H9 (cell line): Measurements from ENCODE around the gene RASGRF2. TPM values are rescaled to one million over a fixed set of nuclear protein-coding genes. Genes with fewer than 3 reads are reported as not detected.

ENCODE experiments used
- DNase-seq: peaks from one replicate; pipeline ENCODE4 v3.0.0-alpha.2; 2017
- H2AFZ ChIP-seq: one replicate; pipeline ENCODE4 v1.6.1; 2013; ENCODE audit warnings: mild to moderate bottlenecking, low read length, control low read depth, moderate library complexity
- H2AK5ac ChIP-seq: 2 replicates; pipeline ENCODE4 v1.6.1; 2013; ENCODE audit warnings: low read length, control low read depth, mixed read lengths; ENCODE audit not compliant: insufficient read length
- H2BK120ac ChIP-seq: one replicate; pipeline ENCODE4 v1.6.1; 2013; ENCODE audit warnings: low read depth, mild to moderate bottlenecking, low read length, control low read depth, inconsistent platforms; ENCODE audit not compliant: poor library complexity, severe bottlenecking
- H2BK12ac ChIP-seq: 2 replicates; pipeline ENCODE4 v1.6.1; 2013; ENCODE audit warnings: low read length, control low read depth, mixed read lengths, low read depth; ENCODE audit not compliant: insufficient read length
- H2BK15ac ChIP-seq: 2 replicates; pipeline ENCODE4 v1.6.1; 2013; ENCODE audit warnings: low read depth, low read length, control low read depth
- H2BK20ac ChIP-seq: one replicate; pipeline ENCODE4 v1.6.1; 2013; ENCODE audit warnings: low read depth, mild to moderate bottlenecking, low read length, control low read depth, inconsistent platforms; ENCODE audit not compliant: poor library complexity, severe bottlenecking
- H2BK5ac ChIP-seq: 2 replicates; pipeline ENCODE4 v1.6.1; 2013; ENCODE audit warnings: low read length, control low read depth, mixed read lengths; ENCODE audit not compliant: insufficient read length
- H3K14ac ChIP-seq: 2 replicates; pipeline ENCODE4 v1.6.1; 2013; ENCODE audit warnings: low read length, control low read depth; ENCODE audit not compliant: insufficient read depth
- H3K18ac ChIP-seq: 2 replicates; pipeline ENCODE4 v1.6.1; 2013; ENCODE audit warnings: low read depth, mild to moderate bottlenecking, mixed read lengths, low read length, control low read depth; ENCODE audit not compliant: insufficient read length
- H3K23ac ChIP-seq: 2 replicates; pipeline ENCODE4 v1.6.1; 2013; ENCODE audit warnings: low read length, control low read depth, mixed read lengths, low read depth; ENCODE audit not compliant: insufficient read length
- H3K23me2 ChIP-seq: 2 replicates; pipeline ENCODE4 v1.6.1; 2013; ENCODE audit warnings: low read depth, mild to moderate bottlenecking, mixed read lengths, low read length, control low read depth; ENCODE audit not compliant: insufficient read length, poor library complexity, severe bottlenecking
- H3K27ac ChIP-seq: 2 replicates; pipeline ENCODE4 v1.5.1; 2013; ENCODE audit warnings: low read length, control low read depth, mixed read lengths, low read depth; ENCODE audit not compliant: insufficient read length
- H3K27me3 ChIP-seq: 2 replicates; pipeline ENCODE4 v1.6.1; 2013; ENCODE audit warnings: low read length, control low read depth, inconsistent platforms; ENCODE audit not compliant: insufficient read depth
- H3K4ac ChIP-seq: 2 replicates; pipeline ENCODE4 v1.6.1; 2013; ENCODE audit warnings: low read depth, mild to moderate bottlenecking, control low read depth, inconsistent platforms, low read length, moderate library complexity
- H3K4me1 ChIP-seq: 2 replicates; pipeline ENCODE4 v1.6.1; 2013; ENCODE audit warnings: low read length, control low read depth, inconsistent platforms; ENCODE audit not compliant: insufficient read depth
- H3K4me2 ChIP-seq: 2 replicates; pipeline ENCODE4 v1.6.1; 2013; ENCODE audit warnings: low read length, control low read depth, mixed read lengths; ENCODE audit not compliant: insufficient read length, insufficient read depth
- H3K56ac ChIP-seq: 2 replicates; pipeline ENCODE4 v1.6.1; 2013; ENCODE audit warnings: low read depth, mild to moderate bottlenecking, mixed read lengths, low read length, control low read depth; ENCODE audit not compliant: insufficient read length
- H3K79me1 ChIP-seq: 2 replicates; pipeline ENCODE4 v1.6.1; 2013; ENCODE audit warnings: low read depth, mild to moderate bottlenecking, moderate library complexity, low read length, control low read depth, inconsistent platforms; ENCODE audit not compliant: insufficient read depth, poor library complexity, severe bottlenecking
- H3K79me2 ChIP-seq: 2 replicates; pipeline ENCODE4 v1.6.1; 2013; ENCODE audit warnings: low read length, control low read depth, inconsistent platforms; ENCODE audit not compliant: insufficient read depth
- H3K9ac ChIP-seq: 2 replicates; pipeline ENCODE4 v1.6.1; 2013; ENCODE audit warnings: low read length, control low read depth, mixed read lengths; ENCODE audit not compliant: insufficient read length; ENCODE audit errors: extremely low read depth
- H3K9me3 ChIP-seq: one replicate; pipeline ENCODE4 v1.6.1; 2013; ENCODE audit warnings: low read depth, low read length, inconsistent platforms; ENCODE audit not compliant: control insufficient read depth
- H3T11ph ChIP-seq: one replicate; pipeline ENCODE4 v1.6.1; 2013; ENCODE audit warnings: mild to moderate bottlenecking, low read length, control low read depth, inconsistent platforms
- H4K20me1 ChIP-seq: one replicate; pipeline ENCODE4 v1.6.1; 2013; ENCODE audit not compliant: control insufficient read depth, insufficient read length, insufficient read depth
- H4K5ac ChIP-seq: 2 replicates; pipeline ENCODE4 v1.6.1; 2013; ENCODE audit warnings: low read depth, mild to moderate bottlenecking, mixed read lengths, low read length, control low read depth; ENCODE audit not compliant: insufficient read length
- H4K8ac ChIP-seq: replicated peaks from 2 replicates; pipeline ENCODE4 v1.6.1; 2013; ENCODE audit warnings: low read length, control low read depth, mixed read lengths, low read depth; ENCODE audit not compliant: insufficient read length
- H4K91ac ChIP-seq: 2 replicates; pipeline ENCODE4 v1.6.1; 2013; ENCODE audit warnings: low read depth, mild to moderate bottlenecking, moderate library complexity, mixed read lengths, low read length, control low read depth; ENCODE audit not compliant: insufficient read length
- H3K27ac Mint-ChIP-seq, 3 experiments: 2 replicates in 2 of 3; 3 replicates in 1 of 3; pipeline ENCODE4 v1.8.0; 2020 to 2021; ENCODE audit warnings: mixed read lengths in 3 of 3, mild to moderate bottlenecking in 1 of 3, moderate library complexity in 1 of 3
- H3K27me3 Mint-ChIP-seq: 2 replicates; pipeline ENCODE4 v1.8.0; 2021; ENCODE audit warnings: low read depth, mild to moderate bottlenecking, moderate library complexity, mixed read lengths
- H3K36me3 Mint-ChIP-seq, 3 experiments: 2 replicates in 2 of 3; 3 replicates in 1 of 3; pipeline ENCODE4 v1.8.0; 2020 to 2021; ENCODE audit warnings: low read depth in 3 of 3, mixed read lengths in 3 of 3; ENCODE audit not compliant: insufficient read depth in 1 of 3
- H3K4me1 Mint-ChIP-seq, 2 experiments: 2 replicates each; pipeline ENCODE4 v1.8.0; 2020; ENCODE audit warnings: mixed read lengths in 2 of 2
- H3K4me3 Mint-ChIP-seq, 2 experiments: 2 replicates in 1 of 2; 3 replicates in 1 of 2; pipeline ENCODE4 v1.8.0; 2020 to 2021; ENCODE audit warnings: mild to moderate bottlenecking in 2 of 2, mixed read lengths in 2 of 2, moderate library complexity in 1 of 2
- H3K9me3 Mint-ChIP-seq, 2 experiments: 2 replicates in 1 of 2; 3 replicates in 1 of 2; pipeline ENCODE4 v1.8.0; 2020; ENCODE audit warnings: mild to moderate bottlenecking in 2 of 2, mixed read lengths in 2 of 2, moderate library complexity in 1 of 2
- WGBS: extraction: QIAGEN DNeasy Blood & Tissue Kit; methylation state at CpG from one replicate; pipeline ENCODE4 v1.1.7; 2013; ENCODE audit warnings: missing lambda C conversion rate, low lambda C conversion rate, mixed read lengths; ENCODE audit not compliant: insufficient read length; ENCODE audit errors: extremely low coverage; 5-methylcytosine and 5-hydroxymethylcytosine counted together
- total RNA-seq: library from RNA; stranded (reverse); gene quantifications from 2 replicates; pipeline ENCODE4 v1.2.1, GENCODE V29; 2021
- TF ChIP-seq, protein P1 (sequence below): fragments of 200-600 bp; sonication (generic); conservative IDR thresholded peaks from 3 replicates; pipeline ENCODE4 v1.8.0; 2021; ENCODE audit warnings: antibody characterized with exemption, mild to moderate bottlenecking

The RASGRF2 gene
- total RNA-seq, 1 experiment from 2014 or later: 13.5 TPM

DNA sequence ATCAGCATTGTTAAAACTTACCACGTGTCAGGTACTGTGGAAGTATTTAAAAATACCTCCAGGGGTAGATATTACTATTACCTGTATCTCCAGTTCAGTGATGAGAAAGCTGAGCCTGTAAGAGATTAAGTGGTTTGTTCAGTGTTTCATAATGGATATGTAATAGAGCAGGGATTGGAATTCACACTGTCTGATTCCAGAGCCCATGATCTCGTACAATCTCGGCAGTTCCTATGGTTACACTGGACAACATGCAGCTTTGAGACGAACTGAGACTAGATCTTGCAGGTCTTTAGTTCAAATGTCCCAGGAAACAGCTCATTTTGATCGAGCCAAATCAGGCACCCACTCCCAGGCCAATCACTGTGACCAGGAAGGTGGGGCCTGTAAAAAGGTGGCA is 8.8 kb upstream of the RASGRF2 start:
- Histone ChIP-seq H3K18ac (no peak overlapping the region), H3K9ac (no peak overlapping the region), H3K56ac (no peak overlapping the region), H3K23me2 (no peaks in the 10 kb centered on the region), H2AK5ac (no peak overlapping the region), H2BK120ac (no peak overlapping the region), H3K14ac (no peak overlapping the region), H3K23ac (no peak overlapping the region), H3K4me2 (no peak overlapping the region), H4K8ac (no peak overlapping the region), H4K91ac (no peak overlapping the region), H2BK15ac (no peak overlapping the region), H4K5ac (no peak overlapping the region), H3K27me3 (no peaks in the 10 kb centered on the region), H2AFZ (no peak overlapping the region), H3K79me1 (no peaks in the 10 kb centered on the region), H3K9me3 (no peaks in the 10 kb centered on the region), H3K27ac (no peak overlapping the region), H2BK12ac (no peak overlapping the region), H3K4me1 (peaks cover 8% of the 10 kb centered on the region; the same call in 1 of the 2 replicates), H4K20me1 (no peaks in the 10 kb centered on the region), H2BK5ac (no peak overlapping the region), H3K79me2 (no peaks in the 10 kb centered on the region), H3K4ac (no peak overlapping the region), H2BK20ac (no peak overlapping the region), H3T11ph (no peak overlapping the region)
- no peak overlapping the region for H3K27ac Mint-ChIP-seq
- DNase-seq: no peak
- no CpG with 5 or more reads among the region's 5 CpGs for WGBS
- H3K4me1 Mint-ChIP-seq: peaks cover 7 to 11% of the 10 kb centered on the region in 2 experiments
- no peaks in the 10 kb centered on the region for H3K27me3 Mint-ChIP-seq
- peaks cover 0 to 7% (median 5%) of the 10 kb centered on the region in 3 experiments; a peak in 3 of 7 replicates for H3K36me3 Mint-ChIP-seq
- no peak overlapping the region for H3K4me3 Mint-ChIP-seq
- peaks cover 4 to 7% of the 10 kb centered on the region in 2 experiments; a peak in 4 of 5 replicates for H3K9me3 Mint-ChIP-seq
- TF ChIP-seq, protein P1, sequence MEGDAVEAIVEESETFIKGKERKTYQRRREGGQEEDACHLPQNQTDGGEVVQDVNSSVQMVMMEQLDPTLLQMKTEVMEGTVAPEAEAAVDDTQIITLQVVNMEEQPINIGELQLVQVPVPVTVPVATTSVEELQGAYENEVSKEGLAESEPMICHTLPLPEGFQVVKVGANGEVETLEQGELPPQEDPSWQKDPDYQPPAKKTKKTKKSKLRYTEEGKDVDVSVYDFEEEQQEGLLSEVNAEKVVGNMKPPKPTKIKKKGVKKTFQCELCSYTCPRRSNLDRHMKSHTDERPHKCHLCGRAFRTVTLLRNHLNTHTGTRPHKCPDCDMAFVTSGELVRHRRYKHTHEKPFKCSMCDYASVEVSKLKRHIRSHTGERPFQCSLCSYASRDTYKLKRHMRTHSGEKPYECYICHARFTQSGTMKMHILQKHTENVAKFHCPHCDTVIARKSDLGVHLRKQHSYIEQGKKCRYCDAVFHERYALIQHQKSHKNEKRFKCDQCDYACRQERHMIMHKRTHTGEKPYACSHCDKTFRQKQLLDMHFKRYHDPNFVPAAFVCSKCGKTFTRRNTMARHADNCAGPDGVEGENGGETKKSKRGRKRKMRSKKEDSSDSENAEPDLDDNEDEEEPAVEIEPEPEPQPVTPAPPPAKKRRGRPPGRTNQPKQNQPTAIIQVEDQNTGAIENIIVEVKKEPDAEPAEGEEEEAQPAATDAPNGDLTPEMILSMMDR: no peak
